SJCRH30 (cell line): ENCODE measurements around the gene DNMT3A. TPM values are rescaled to one million over a fixed set of nuclear protein-coding genes. Genes with fewer than 3 reads are reported as not detected.
"Not testable (repeated sequence)": the region's sequence is repeated elsewhere in the genome, so short reads cannot be mapped to it uniquely, and the experiment has no call there.

Experiments
- DNase-seq, 2 experiments: peaks; one replicate each; pipeline ENCODE4 v3.0.0-alpha.2; 2015 to 2020
- H3K27ac ChIP-seq: fragments of 250-450 bp; sonication (Bioruptor Pico); 2 replicates; pipeline ENCODE4 v1.5.1; 2020; ENCODE audit warnings: mild to moderate bottlenecking, moderate library complexity
- H3K27me3 ChIP-seq: fragments of 250-450 bp; sonication (Bioruptor Pico); 2 replicates; pipeline ENCODE4 v1.5.1; 2020; ENCODE audit warnings: mild to moderate bottlenecking, moderate library complexity
- H3K36me3 ChIP-seq: fragments of 250-450 bp; sonication (Bioruptor Pico); 2 replicates; pipeline ENCODE4 v1.5.1; 2020; ENCODE audit warnings: mild to moderate bottlenecking, moderate library complexity
- H3K4me1 ChIP-seq: fragments of 250-450 bp; sonication (Bioruptor Pico); 2 replicates; pipeline ENCODE4 v1.5.1; 2020; ENCODE audit warnings: mild to moderate bottlenecking, moderate library complexity
- H3K4me3 ChIP-seq: fragments of 250-450 bp; sonication (Bioruptor Pico); 2 replicates; pipeline ENCODE4 v1.5.1; 2020; ENCODE audit warnings: mild to moderate bottlenecking, moderate library complexity
- H3K9me3 ChIP-seq: fragments of 250-450 bp; sonication (Bioruptor Pico); replicated peaks from 2 replicates; pipeline ENCODE4 v1.5.1; 2020; ENCODE audit warnings: mild to moderate bottlenecking, moderate library complexity
- total RNA-seq: library from RNA; depleted of rRNA; stranded (reverse); fragments of >200 nt; shearing (Covaris generic); gene quantifications from 2 replicates; pipeline ENCODE4 v1.2.3, GENCODE V29; 2014

DNMT3A gene
- total RNA-seq, 1 experiment from 2014 or later: 32.8 TPM

- Histone ChIP-seq H3K4me3 (no peak overlapping the region), H3K36me3 (no peaks in the 10 kb centered on the region), H3K27ac (no peak overlapping the region), H3K27me3 (peaks cover 6% of the 10 kb centered on the region; the same call in 1 of the 2 replicates), H3K9me3 (no peaks in the 10 kb centered on the region), H3K4me1 (no peaks in the 10 kb centered on the region)
- no peak for DNase-seq
These were observed 121.4 kb downstream of the DNMT3A start for GRCh38 chr2:25220313-25220712.

GRCh38 chr2:25219621-25220020 lies 122.1 kb downstream of the DNMT3A start:
- Histone ChIP-seq H3K4me1 (no peaks in the 10 kb centered on the region), H3K4me3 (no peak overlapping the region), H3K36me3 (no peaks in the 10 kb centered on the region), H3K27me3 (peaks cover 6% of the 10 kb centered on the region; the same call in 1 of the 2 replicates), H3K9me3 (no peaks in the 10 kb centered on the region), H3K27ac (no peak overlapping the region)
- DNase-seq: no peak

- no peak overlapping the region for H3K4me3 ChIP-seq
- H3K27ac ChIP-seq: no peak overlapping the region
- peaks cover 6% of the 10 kb centered on the region; the same call in 1 of the 2 replicates for H3K27me3 ChIP-seq
- no peaks in the 10 kb centered on the region for H3K9me3 ChIP-seq
- no peak for DNase-seq
- no peaks in the 10 kb centered on the region for H3K36me3 ChIP-seq
- H3K4me1 ChIP-seq: no peaks in the 10 kb centered on the region
These were observed 123.6 kb downstream of the DNMT3A start for GRCh38 chr2:25218100-25218499.

GRCh38 chr2:25215948-25216679 lies 125.6 kb downstream of the DNMT3A start:
- H3K27ac ChIP-seq: no peak overlapping the region
- no peaks in the 10 kb centered on the region for H3K9me3 ChIP-seq
- H3K27me3 ChIP-seq: peaks cover 6% of the 10 kb centered on the region; the same call in 1 of the 2 replicates
- no peak overlapping the region for H3K4me3 ChIP-seq
- H3K4me1 ChIP-seq: peaks cover 5% of the 10 kb centered on the region; the same call in 1 of the 2 replicates
- no peak for DNase-seq
- no peaks in the 10 kb centered on the region for H3K36me3 ChIP-seq

- no peak overlapping the region for H3K4me3 ChIP-seq
- H3K36me3 ChIP-seq: no peaks in the 10 kb centered on the region
- no peak for DNase-seq
- H3K27me3 ChIP-seq: 0 out of 2 replicates have a peak, but pooled peaks cover 3% of the 10 kb centered on the region
- peaks cover 10% of the 10 kb centered on the region for H3K4me1 ChIP-seq
- no peak overlapping the region for H3K27ac ChIP-seq
- no peaks in the 10 kb centered on the region for H3K9me3 ChIP-seq
These were observed 126.5 kb downstream of the DNMT3A start for GRCh38 chr2:25215232-25215631.

DNA sequence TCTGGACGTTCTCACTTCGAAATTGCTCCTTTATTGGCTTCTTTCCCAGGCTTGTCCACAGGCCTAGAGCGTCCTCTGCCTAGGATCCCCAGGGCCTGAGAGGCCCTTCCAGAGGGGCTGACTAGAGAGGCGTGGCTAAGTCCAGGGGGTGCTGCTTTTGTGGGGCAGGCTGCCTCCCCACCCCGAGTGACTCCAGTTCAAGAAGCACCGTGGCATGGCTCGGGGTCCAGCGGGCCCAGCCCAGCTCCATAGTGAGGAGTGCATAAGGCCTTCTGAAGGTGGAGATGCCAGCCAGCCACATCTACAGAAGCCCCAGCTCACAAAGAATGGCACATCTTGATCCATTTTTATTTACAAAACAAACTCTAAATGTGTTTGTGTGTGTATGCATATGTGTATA lies 128.5 kb downstream of the DNMT3A start:
- DNase-seq: peak in 1 of 2 experiments; percentile 27
- H3K36me3 ChIP-seq: no peaks in the 10 kb centered on the region
- no peaks in the 10 kb centered on the region for H3K9me3 ChIP-seq
- H3K27me3 ChIP-seq: 0 out of 2 replicates have a peak, but pooled peaks cover 3% of the 10 kb centered on the region
- H3K27ac ChIP-seq: no peak overlapping the region
- no peak overlapping the region for H3K4me3 ChIP-seq
- peaks cover 24% of the 10 kb centered on the region for H3K4me1 ChIP-seq

- DNase-seq, H3K4me3 ChIP-seq, H3K9me3 ChIP-seq, H3K27ac ChIP-seq, H3K36me3 ChIP-seq, H3K27me3 ChIP-seq: not testable (repeated sequence)
- peaks cover 24% of the 10 kb centered on the region for H3K4me1 ChIP-seq
These were observed 130.8 kb downstream of the DNMT3A start for GRCh38 chr2:25210923-25211322.

- no peaks in the 10 kb centered on the region for H3K9me3 ChIP-seq
- H3K4me3 ChIP-seq: no peak overlapping the region
- DNase-seq: peak in 1 of 2 experiments; percentile 14
- H3K4me1 ChIP-seq: peaks cover 24% of the 10 kb centered on the region
- H3K36me3 ChIP-seq: no peaks in the 10 kb centered on the region
- no peaks in the 10 kb centered on the region for H3K27me3 ChIP-seq
- no peak overlapping the region for H3K27ac ChIP-seq
These were observed 134.6 kb downstream of the DNMT3A start for GRCh38 chr2:25207078-25207545.

DNA sequence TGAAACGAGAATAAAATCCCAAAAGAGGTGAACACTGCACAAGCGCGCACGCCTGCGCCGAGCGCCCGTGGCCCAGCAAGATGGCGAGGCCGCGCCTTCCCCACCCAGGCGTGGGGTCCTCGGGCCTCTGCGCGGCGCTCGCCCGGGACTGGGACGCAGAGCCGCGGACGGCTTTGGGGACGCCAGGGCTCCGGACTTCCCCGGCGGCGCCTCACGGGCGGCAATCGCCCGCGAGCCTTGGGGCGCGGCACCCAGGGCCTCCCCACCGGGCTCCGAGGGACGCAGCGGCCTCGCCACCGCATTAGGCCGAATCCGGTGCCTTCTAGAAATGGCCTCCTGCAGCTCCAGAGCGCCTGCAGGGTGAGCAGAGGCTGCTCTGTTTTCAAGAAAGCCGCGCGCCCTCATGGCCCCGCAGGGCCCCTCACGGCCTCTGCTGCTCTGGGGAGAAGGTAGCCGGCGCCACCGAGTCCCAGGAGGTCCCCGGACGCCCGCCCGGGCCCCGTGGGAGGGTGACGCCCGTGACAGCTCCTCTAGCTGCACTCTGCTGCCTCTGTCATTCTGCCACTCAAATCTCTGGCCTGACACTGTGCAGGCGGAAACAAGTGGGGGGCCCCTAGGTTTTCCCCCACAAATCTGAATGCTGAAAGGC lies 137.4 kb downstream of the DNMT3A start:
- Histone ChIP-seq H3K9me3 (no peaks in the 10 kb centered on the region), H3K4me3 (no peak overlapping the region), H3K27ac (no peak overlapping the region), H3K4me1 (peaks cover 4% of the 10 kb centered on the region), H3K36me3 (no peaks in the 10 kb centered on the region), H3K27me3 (no peaks in the 10 kb centered on the region)
- no peak for DNase-seq

GRCh38 chr2:25202275-25202674 lies 139.4 kb downstream of the DNMT3A start:
- no peaks in the 10 kb centered on the region for H3K27me3 ChIP-seq
- DNase-seq: no peak
- H3K27ac ChIP-seq: no peak overlapping the region
- H3K36me3 ChIP-seq: no peaks in the 10 kb centered on the region
- H3K9me3 ChIP-seq: no peaks in the 10 kb centered on the region
- H3K4me3 ChIP-seq: no peak overlapping the region
- peaks cover 13% of the 10 kb centered on the region for H3K4me1 ChIP-seq

GRCh38 chr2:25201794-25202193 lies 139.9 kb downstream of the DNMT3A start:
- Histone ChIP-seq H3K27me3 (no peaks in the 10 kb centered on the region), H3K27ac (no peak overlapping the region), H3K4me1 (peaks cover 15% of the 10 kb centered on the region), H3K4me3 (no peak overlapping the region), H3K36me3 (no peaks in the 10 kb centered on the region), H3K9me3 (no peaks in the 10 kb centered on the region)
- DNase-seq: no peak

- DNase-seq: no peak
- Histone ChIP-seq H3K27ac (no peak overlapping the region), H3K27me3 (no peaks in the 10 kb centered on the region), H3K9me3 (no peaks in the 10 kb centered on the region), H3K36me3 (no peaks in the 10 kb centered on the region), H3K4me3 (no peak overlapping the region), H3K4me1 (peaks cover 20% of the 10 kb centered on the region)
These were observed 140.5 kb downstream of the DNMT3A start for GRCh38 chr2:25201265-25201664.

DNA sequence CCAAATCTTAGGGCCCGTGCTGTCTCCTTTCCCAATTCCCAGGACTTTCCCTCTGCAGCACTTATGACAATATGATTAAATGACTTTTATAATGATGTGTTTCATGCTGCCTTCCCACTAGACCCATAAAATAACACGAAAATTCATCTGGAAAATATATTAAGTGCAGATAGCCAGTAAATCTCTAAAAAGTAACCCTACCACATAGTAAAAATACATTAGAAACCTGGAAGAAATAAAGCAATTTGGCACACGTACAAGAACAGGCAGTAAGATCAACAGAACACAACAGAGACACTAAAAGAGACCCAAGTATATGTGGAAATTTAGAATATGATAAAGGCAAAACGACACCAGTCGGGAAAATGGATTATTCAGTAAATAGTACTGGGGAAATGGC lies 143.1 kb downstream of the DNMT3A start:
- DNase-seq: no peak
- H3K9me3 ChIP-seq: no peaks in the 10 kb centered on the region

DNA sequence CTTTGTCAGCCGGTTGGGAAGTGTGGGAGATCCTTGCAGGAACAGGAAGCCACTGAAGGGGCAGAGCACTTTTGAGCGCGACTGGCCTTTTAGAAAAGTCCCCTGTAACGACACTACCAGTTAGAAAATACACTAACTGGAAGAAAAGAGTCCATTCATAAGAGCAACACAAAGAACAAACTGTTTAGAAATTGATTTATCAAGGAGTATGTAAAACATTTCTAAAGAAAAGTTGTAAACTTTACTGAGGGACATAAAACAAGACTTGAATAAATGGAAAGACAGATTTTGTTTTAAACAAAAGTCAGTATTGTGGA lies 143.6 kb downstream of the DNMT3A start:
- no peaks in the 10 kb centered on the region for H3K36me3 ChIP-seq
- no peaks in the 10 kb centered on the region for H3K9me3 ChIP-seq
- peak overlapping the region; percentile 25; the same call in 1 of the 2 replicates for H3K4me3 ChIP-seq
- no peaks in the 10 kb centered on the region for H3K27me3 ChIP-seq
- no peak for DNase-seq
- peaks cover 22% of the 10 kb centered on the region for H3K4me1 ChIP-seq
- H3K27ac ChIP-seq: peak overlapping the region; percentile 15; the same call in 1 of the 2 replicates

More for the DNA sequence above, 143.1 kb downstream of the DNMT3A start:
- no peaks in the 10 kb centered on the region for H3K36me3 ChIP-seq
- no peak overlapping the region for H3K27ac ChIP-seq
- H3K27me3 ChIP-seq: no peaks in the 10 kb centered on the region
- no peak overlapping the region for H3K4me3 ChIP-seq
- H3K4me1 ChIP-seq: peaks cover 22% of the 10 kb centered on the region
